Iris pigment epithelial cell (primary cell): Measurements from ENCODE around the gene EVA1C.
"Not testable (repeated sequence)": the region's sequence is repeated elsewhere in the genome, so short reads cannot be mapped to it uniquely, and the experiment has no call there.

ENCODE experiments used
- DNase-seq: peaks from one replicate; pipeline ENCODE4 v3.0.0-alpha.2; 2011; ENCODE audit warnings: low read depth

Gene EVA1C

DNA sequence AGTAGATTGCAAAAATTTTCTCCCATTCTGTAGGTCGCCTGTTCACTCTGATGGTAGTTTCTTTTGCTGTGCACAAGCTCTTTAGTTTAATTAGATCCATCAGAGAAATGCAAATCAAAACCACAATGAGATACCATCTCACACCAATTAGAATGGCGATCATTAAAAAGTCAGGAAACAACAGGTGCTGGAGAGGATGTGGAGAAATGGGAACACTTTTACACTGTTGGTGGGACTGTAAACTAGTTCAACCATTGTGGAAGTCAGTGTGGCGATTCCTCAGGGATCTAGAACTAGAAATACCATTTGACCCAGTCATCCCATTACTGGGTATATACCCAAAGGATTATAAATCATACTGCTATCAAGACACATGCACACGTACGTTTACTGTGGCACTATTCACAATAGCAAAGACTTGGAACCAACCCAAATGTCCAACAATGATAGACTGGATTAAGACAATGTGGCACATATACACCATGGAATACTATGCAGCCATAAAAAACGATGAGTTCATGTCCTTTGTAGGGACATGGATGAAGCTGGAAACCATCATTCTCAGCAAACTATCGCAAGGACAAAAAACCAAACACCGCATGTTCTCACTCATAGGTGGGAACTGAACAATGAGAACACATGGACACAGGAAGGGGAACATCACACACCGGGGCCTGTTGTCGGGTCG is 21.8 kb upstream of the EVA1C start:
- DNase-seq, result not testable (repeated sequence)

- DNase-seq, result no peak
These were observed 20.8 kb upstream of the EVA1C start for GRCh38 chr21:32391755-32392154.

- DNase-seq, result peak; percentile 46
These were observed 20.1 kb upstream of the EVA1C start for GRCh38 chr21:32392299-32392879.

- peak; percentile 80 for DNase-seq
These were observed 19.4 kb upstream of the EVA1C start, which contains the start of gene URB1 for GRCh38 chr21:32392880-32393676. Gene URB1, minus strand, starts transcription at chr21:32393012. Its CDS starts 102 bp downstream, at chr21:32392910.

GRCh38 chr21:32393677-32394001 is 18.9 kb upstream of the EVA1C start:
- DNase-seq, result no peak

- peak; percentile 68 for DNase-seq
These were observed 9.2 kb upstream of the EVA1C start for GRCh38 chr21:32403201-32403777.

- DNase-seq, result no peak
These were observed 6.1 kb upstream of the EVA1C start for GRCh38 chr21:32406405-32406804.

DNA sequence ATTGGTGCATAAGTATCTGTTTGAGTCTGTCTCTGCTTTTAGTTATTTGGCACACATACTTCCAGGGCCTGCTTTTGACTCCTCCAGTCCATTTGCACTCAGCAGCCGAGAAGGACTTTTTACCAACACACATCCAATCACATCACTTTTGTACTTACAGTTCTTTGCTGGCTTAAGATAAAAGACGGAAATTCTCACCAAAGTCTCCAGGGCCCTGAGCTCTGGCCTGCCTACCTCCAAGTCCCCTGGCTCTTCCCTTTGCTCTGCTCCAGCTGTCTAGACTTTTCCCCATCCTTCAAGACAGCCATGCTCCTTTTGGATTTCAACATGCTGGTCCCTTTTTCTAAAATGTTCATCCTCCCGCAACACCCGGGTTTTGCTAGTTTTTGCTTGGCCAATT is 2.2 kb upstream of the EVA1C start:
- no peak for DNase-seq

DNA sequence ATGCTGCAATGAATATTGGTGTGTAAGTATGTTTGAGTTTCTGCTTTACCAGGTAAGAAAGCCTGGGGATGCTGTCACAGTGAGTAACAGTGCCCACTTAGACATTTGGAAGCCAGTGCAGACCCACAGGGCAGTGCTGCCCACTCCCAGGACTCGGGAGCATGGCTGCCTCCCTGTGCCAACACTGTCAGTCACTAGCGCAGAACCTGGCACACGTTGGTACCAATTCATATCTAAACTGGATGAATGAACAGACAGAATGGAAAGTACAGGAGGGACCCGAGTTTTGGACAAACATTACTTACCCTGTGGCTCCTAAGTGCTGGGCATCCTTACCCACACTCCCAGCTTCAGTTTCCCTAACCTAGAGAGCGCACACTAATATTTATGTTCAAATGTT is 1.6 kb upstream of the EVA1C start:
- no peak for DNase-seq

- DNase-seq, result peak; percentile 67
These were observed 950 bp upstream of the EVA1C start for GRCh38 chr21:32411350-32412161.

GRCh38 chr21:32413015-32413504 is 554 bp downstream of the EVA1C start:
- no peak for DNase-seq

- peak; percentile 57 for DNase-seq
These were observed 1.4 kb downstream of the EVA1C start for GRCh38 chr21:32413697-32414578.

DNA sequence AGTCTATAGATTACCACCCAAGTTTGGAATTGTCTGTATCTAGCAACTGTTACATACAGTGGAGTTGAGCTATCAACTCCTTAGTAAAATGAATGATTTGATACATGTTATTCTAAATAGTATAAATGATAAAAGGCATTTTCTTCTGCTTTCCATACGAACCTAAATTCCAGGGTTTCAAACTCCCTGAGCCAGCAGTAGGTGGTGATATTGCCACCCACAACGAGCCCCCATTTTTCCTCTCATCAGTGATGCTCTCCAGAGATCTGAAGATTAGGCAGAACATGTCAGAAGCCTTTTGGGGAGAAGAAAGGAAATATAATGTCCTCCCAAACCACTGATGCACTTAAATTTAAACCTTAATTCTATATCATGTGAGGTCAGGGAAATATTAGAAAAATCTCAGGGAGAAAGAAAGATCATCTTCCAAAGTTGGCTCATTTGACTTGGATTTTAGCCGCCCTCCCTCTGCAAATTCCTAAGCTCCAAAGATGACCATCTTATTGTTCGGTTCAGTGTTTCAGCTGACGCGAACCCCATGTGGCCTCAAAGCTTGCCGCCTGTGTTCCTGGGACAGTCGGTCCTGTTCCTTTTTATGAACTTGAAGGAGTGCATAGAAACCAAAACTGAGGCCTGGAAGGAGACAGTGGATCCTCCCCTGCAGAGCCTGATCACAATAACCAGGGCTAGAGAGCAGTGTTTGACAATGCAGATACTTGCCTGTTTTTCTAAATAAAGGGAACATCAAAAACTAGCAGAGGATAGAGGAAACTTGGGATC is 2.3 kb downstream of the EVA1C start:
- peak; percentile 62 for DNase-seq

- no peak for DNase-seq
These were observed 3.2 kb downstream of the EVA1C start for GRCh38 chr21:32415451-32416398.

- DNase-seq, result no peak
These were observed 5.6 kb downstream of the EVA1C start for GRCh38 chr21:32418146-32418545.

- no peak for DNase-seq
These were observed 9.6 kb downstream of the EVA1C start for GRCh38 chr21:32422064-32422463.

- peak; percentile 85 for DNase-seq
These were observed 11.0 kb downstream of the EVA1C start for GRCh38 chr21:32423320-32424190.

DNA sequence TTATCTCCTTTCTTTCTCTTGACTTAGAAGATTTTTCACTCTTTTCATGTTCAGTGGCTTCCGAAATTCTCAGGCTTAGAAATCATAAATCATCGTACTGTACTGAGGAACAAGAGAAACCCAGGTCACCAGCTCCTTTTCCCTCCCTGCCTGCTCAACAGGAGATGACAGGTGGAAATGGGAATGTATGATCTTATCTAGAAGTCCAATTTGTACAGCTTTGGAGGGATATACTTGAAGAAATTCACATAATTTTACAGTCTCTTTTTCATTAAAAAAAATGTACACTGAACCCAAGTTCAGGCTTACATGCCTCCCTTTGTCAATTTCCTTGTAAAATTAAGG is 11.7 kb downstream of the EVA1C start:
- DNase-seq, result no peak
